Measurements from ENCODE around the gene UBQLN4.

DNA sequence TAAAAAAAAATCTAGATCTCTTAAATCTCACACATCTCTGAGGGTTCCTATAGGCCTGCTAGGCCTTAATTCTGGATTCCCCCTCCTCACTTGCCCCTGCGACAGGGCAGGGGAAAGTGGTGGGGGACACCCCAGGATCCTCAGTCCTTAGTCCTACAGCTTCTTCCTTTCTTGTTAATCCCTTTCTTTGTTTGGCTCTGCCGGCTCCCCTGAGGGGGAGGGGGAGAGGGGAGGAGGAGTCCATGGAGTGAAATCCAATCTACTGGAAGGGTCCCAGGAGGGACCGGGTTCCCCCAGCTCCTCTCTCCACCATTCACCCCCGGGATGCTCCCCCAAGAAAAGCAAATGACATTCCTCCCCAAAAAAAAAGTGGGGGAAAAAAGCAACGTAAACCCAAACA is 20.1 kb upstream of the UBQLN4 start:
- TF ChIP-seq YY1 (IDR thresholded peaks at IDR 0.05; ENCODE audit: insufficient read depth, insufficient read length) (no peak), ZNF274 (IDR thresholded peaks at IDR 0.05; ENCODE audit: low read depth, low read length) (no peak)

Data from NT2/D1 (cell line).